Activated T-helper 1 cell treated with anti-CD3 and anti-CD28 coated beads, Interleukin-12 subunit alpha, Interleukin-12 subunit beta, Interleukin-2, Interleukin-4 antibody, amounts not matched to agents 30 ng/mL and 10 ng/mL and 1 ng/mL, durations not matched to agents 14 hours and 24 hours and 36 hours (primary cell): ENCODE measurements around the gene HIF1A. TPM values are rescaled to one million over a fixed set of nuclear protein-coding genes. Genes with fewer than 3 reads are reported as not detected.

Experiments used
- total RNA-seq: library from RNA; stranded (reverse); gene quantifications from 2 replicates; pipeline ENCODE4 v1.2.3, GENCODE V29; 2022

Gene HIF1A
- total RNA-seq, 1 donor from 2014 or later: 241 TPM

Other genes starting within 250 kb of the HIF1A start
- 10.8 and 11.0 TPM in 2 replicates for gene SNAPC1, start 66.9 kb downstream of the HIF1A start, total RNA-seq
- gene SYT16, start 117.2 kb downstream of the HIF1A start, total RNA-seq: not detected in 2 replicates